GM18867 (cell line): ENCODE data around the gene ILF2.
"Not testable (repeated sequence)": the region's sequence is repeated elsewhere in the genome, so short reads cannot be mapped to it uniquely, and the experiment has no call there.

Experiments used
- ATAC-seq: cut with Tn5 transposase; IDR thresholded peaks from one replicate; pipeline ENCODE4 v1.9.1; 2021; ENCODE audit warnings: mild to moderate bottlenecking, moderate library complexity; ENCODE audit not compliant: unreplicated experiment

Gene ILF2

DNA sequence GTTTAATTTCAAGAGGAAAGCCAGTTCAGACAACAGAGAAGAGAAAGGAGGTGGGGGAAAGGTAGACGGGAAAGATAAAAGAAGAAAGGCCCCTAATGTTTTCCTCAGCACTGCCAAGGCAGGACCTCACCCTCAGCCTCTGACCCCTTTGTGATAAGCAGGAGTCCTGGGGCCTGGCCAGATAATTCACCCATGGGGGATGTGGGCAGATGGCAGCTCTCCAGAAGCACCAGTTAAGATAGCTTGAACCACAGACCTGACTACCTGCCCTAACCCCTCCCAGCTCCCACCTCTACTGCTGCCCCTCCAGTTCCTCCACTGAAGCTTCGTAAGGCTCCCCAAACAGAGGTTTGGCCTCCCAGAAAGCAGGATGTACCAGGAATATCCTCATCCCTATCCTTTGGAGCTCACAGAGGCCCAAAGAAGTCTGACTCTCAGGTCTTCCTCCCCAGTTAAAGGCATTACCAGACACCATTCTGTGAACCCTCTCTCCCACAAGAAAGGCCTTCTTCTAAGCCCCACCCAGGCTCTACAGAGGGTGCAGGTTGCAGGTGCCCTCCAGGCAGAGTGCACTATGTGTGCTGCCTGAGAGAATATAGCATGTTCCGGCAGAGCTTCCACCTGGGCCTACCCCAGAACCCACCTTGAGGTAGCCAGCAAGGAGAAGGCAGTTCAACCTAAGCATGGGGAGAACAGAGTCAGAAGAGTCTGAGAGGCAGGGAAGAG, 21.5 kb downstream of the ILF2 start:
- ATAC-seq: no peak

DNA sequence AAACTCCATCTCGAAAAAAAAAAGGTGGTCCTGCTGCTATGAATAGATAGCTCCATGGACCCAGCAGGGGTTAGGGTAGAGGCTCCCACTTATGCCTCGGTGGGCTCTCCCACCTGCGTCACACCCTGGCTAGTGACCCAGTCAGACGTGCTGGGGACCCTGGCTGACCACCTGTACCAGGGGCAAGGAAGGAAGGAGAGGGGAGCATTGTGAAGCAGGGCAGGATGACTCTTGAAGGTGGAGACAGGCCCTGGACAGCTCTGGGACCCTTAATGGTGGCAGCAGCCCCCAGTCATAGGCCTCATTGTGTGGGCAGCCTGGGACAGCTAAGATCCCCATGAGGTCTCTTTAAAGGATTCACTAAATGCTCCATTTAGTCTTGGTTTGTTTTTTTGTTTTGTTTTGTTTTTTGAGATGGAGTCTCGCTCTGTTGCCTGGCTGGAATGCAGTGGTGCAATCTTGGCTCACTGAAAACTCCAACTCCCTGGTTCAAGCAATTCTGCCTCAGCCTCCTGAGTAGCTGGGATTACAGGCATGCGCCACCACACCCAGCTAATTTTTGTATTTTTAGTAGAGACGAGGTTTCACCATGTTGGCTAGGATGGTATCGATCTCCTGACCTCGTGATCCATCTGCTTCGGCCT, 22.7 kb downstream of the ILF2 start:
- no peak for ATAC-seq

DNA sequence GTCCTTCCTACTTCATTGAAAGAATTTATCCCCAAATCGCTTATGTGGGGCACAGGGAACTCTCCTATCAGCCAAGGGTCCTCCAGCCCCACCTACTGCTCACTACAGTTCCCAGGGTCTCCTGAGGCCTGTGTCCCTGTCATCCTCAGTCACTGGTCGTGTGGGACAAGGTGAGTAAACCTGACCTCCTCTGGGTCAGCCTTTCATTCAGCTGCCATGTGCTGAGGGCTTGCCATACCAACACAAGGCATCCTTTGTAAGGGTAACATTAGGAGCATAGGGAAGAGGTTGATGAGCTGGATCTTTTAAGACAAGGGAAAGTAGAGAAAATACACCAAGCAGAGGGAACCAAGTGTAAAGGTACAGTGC, 23.5 kb downstream of the ILF2 start:
- ATAC-seq: no peak

DNA sequence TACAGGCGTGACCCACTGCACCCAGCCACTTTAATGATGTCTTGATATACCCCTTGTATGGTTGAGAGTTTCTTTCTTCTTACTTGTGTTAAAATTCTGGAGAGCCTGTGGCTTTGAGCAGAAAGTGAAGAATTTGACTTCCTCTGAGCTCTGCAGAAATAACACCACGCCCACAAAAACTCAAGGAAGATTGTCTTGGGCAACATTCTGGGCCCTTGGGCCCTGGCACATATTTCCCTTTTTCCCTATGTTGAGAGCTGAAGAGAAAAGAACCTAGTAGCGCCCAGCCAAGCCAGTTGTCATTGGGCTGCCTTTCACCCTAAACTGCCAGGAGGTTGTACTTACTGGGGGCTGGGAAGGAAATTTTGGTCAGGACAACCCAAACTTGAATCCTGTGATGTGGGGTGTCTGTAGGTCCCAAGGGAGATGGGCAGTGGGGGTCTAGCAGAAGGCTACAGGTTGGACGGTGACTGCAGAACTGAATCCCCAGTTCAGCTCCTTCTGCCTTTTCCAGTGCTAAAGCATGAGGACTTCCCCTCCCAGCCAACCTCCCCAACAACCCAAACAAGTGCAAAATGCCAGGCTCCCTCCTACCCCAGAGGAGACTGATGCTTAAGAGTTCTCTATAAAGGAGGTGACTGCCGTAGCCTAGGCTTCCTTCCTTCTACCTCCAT, 24.0 kb downstream of the ILF2 start:
- ATAC-seq: no peak

GRCh38 chr1:153643816-153644215, 27.0 kb downstream of the ILF2 start:
- no peak for ATAC-seq

DNA sequence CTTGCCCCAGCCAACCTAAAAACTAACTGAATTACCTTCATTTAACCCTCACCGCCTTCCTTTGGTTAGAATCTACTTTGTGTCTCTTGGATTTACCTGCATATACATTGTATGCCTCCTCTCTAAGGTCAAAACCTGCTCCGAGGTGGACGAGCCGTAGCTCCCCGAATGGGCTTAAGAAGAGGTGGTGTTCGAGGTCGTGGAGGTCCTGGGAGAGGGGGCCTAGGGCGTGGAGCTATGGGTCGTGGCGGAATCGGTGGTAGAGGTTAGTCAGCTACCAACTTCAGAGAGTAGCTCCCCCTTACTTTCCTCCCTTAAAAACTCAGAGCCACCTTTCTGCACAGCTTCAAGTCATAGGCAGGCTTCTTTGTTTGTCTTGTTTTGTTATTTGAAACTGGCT, 27.7 kb downstream of the ILF2 start:
- no peak for ATAC-seq

- no peak for ATAC-seq
Observed at GRCh38 chr1:153642161-153642560, 28.6 kb downstream of the ILF2 start.

DNA sequence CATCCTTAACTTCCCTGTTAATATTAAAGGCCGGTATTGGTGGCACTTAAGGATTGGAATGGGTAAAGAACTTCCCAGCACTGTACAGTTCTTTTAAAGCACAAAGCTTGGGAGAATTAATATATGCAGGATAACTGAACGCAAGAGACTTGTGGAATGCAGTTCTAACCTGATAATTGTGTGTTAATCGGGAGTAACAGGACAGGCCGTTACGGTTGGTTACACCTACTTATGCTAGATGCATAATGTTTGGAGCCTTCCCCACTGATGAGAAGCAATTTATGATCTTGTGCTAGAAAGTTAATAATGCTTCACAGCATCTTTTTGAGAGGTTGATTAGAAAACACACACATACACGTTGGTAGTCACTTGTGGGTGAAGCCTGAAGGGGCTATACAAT, 29.9 kb downstream of the ILF2 start:
- ATAC-seq: no peak

- ATAC-seq: not testable (repeated sequence)
Observed at GRCh38 chr1:153640213-153640612, 30.6 kb downstream of the ILF2 start.

DNA sequence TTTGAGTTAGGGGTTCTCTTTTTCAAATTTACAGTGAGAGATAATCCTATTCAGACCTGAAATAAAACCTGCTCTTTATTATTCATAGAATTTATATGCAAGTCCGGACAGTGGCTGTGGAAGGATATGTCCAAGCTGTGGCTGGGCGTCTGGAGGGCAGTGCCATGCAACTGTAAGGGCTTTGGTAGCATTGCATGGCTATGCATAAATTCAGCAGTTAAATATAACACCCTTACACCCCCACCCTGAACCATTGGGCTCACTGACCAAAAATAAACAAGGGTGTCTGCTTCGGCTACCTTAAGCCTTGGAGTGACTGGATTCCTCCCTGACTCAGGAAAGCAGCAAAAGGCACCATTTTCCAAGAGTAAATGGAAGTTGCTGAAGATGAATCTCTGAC, 31.5 kb downstream of the ILF2 start:
- no peak for ATAC-seq

DNA sequence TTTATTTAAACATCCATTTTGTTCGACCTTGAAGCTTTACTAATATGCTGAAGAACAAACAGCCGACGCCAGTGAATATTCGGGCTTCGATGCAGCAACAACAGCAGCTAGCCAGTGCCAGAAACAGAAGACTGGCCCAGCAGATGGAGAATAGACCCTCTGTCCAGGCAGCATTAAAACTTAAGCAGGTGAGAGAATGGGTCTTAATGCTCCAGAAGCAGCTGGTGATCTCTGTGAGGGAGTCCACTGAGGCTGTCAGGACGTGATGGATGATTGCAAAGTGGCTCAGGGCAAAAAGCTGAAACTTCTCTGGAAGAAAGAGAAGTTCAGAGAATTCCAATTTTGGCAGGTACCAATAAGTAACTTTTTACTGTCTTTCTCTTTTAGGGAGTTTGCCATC, 32.5 kb downstream of the ILF2 start:
- ATAC-seq: no peak

DNA sequence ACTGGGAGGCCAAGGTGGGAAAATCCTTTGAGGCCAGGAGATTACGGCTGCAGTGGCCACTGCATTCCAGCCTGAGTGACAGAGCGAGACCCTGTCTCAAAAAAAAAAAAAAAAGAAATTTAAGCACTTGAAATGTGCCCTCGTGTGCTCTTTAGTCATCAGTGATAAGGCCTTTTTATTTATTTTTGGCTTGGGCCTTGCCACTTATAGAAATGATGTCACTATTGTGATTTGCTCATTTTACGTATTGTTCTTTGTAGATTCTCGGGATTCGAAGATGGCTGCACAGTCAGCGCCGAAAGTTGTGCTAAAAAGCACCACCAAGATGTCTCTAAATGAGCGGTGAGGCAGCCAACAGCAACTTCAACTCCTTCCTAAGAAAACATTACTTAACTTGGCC, 34.5 kb downstream of the ILF2 start:
- ATAC-seq: no peak

- ATAC-seq: no peak
Observed at GRCh38 chr1:153635872-153636271, 34.9 kb downstream of the ILF2 start.

- ATAC-seq: peak; percentile 85
Observed at GRCh38 chr1:153633754-153634665, 36.8 kb downstream of the ILF2 start, which contains the start of gene CHTOP. TSS of gene CHTOP (plus strand) at chr1:153634066. CDS start at chr1:153636589, 2,523 bp downstream.

DNA sequence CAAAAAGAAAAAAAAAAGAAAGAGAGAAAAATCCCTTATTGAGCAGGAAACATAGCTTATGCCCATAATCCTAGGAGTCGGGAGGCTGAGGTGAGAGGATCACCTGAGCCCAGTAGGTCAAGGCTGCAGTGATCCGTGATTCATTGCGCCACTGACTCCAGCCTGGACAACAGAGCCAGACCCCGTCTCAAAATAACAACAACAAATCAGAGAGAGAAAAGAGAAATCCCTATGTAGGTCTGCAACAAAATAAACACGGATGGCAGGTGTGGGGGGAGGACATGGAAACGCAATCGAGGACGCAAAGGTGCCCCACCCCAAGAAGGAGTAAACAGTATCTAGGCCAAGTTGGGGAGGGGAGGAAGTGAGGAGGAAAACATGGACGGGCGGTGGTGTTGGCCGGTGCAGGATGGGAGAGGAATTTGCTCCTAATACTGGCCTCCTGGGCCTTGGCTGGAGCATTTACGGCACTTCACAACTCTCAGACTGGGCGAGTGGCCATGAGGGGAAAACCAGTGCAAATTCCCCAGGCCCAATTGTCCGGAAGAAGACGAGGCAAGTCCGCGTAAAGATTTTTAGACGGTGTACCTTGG, 37.5 kb downstream of the ILF2 start:
- peak; percentile 7 for ATAC-seq

DNA sequence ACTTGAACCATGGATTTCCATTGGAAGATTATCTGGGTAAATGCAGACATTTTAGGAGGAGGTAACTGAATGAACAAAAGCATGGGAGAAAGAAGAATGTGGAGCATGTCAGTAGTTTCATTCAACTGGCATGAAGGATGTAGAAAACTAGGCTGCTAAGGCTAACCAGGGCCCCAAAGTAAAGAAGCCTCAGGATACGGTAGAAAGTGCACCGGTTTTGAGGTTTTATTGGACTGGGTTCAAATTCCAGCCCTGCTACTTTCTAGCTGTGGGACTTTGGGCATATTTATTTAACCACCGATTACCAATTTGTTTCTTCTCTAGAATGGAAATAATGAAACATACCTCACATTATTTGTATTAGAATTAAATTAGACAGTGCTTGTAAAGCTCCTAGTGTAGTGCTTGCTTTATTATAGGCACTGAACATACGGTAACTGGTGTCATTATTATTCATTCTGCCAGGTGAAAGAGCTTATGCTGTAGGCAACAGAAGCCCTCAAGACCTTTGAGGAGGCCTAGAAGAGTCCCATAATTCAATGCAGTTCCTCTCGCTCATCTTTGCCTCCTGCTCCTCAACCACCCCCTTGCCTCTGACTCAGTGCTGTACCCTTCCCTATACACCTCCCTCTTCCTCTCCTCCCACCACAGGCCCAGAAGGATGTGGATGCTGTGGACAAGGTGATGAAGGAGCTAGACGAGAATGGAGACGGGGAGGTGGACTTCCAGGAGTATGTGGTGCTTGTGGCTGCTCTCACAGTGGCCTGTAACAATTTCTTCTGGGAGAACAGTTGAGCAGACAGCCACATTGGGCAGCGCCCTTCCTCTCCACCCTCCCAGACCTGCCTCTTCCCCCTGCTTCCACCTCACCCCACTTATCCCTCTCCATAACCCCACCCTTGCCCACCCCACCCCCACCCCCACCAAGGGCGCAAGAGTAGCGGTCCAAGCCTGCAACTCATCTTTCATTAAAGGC, 39.5 kb downstream of the ILF2 start:
- ATAC-seq: no peak

DNA sequence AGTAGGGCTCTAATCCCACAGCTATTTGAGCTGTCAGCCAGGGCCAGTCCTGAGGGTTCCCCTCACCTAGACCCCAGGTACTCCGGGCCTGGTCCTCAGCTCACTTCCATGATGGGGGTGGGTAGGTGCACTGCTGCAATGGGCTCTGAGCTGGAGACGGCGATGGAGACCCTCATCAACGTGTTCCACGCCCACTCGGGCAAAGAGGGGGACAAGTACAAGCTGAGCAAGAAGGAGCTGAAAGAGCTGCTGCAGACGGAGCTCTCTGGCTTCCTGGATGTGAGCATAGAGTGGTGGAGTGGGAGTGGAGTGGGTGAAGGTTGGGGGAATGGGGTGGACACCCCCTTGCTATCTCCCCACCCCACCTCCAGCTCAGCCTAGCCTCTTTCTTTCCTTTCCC, 40.4 kb downstream of the ILF2 start:
- no peak for ATAC-seq

GRCh38 chr1:153629971-153630370, 40.8 kb downstream of the ILF2 start:
- no peak for ATAC-seq

DNA sequence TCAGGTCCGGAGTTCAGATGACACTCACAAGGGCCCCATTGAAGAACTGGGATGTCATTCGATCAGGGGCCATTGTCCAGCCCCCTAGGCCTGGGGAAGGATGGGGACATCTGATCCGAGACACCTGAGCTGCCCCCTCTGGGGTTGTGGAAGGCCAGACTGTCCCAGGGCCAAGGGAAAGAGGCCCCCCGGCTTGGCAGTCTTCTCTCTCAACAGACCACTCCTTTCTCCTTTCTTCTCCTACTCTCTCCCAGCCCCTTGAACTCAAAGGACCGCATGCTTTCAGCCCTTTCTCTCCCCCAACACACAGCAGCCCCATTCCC, 41.5 kb downstream of the ILF2 start:
- no peak for ATAC-seq
